Mesenchymal stem cell (in vitro differentiated cells and primary cell): ENCODE data around the gene NOS3.
A peak's percentile ranks its signal among the peaks of the same experiment; 100 is the strongest.

Source experiments
- DNase-seq: peaks from one replicate; pipeline ENCODE4 v3.0.0-alpha.2; 2013
- H2AFZ ChIP-seq: one replicate; pipeline ENCODE4 v1.6.1; 2013; ENCODE audit warnings: low read depth, mild to moderate bottlenecking, control low read depth, inconsistent platforms, low read length, moderate library complexity
- H2AK5ac ChIP-seq: 2 replicates; pipeline ENCODE4 v1.6.1; 2013; ENCODE audit warnings: low read length, moderate library complexity, mild to moderate bottlenecking, inconsistent platforms; ENCODE audit not compliant: severe bottlenecking
- H2BK120ac ChIP-seq: one replicate; pipeline ENCODE4 v1.6.1; 2013; ENCODE audit warnings: low read depth, mild to moderate bottlenecking, inconsistent platforms, low read length, moderate library complexity
- H2BK12ac ChIP-seq, 2 experiments: one replicate each; pipeline ENCODE4 v1.6.1; 2013; ENCODE audit warnings: inconsistent platforms in 2 of 2, low read length in 2 of 2, mild to moderate bottlenecking in 2 of 2, moderate library complexity in 2 of 2, control low read depth in 1 of 2
- H2BK15ac ChIP-seq: one replicate; pipeline ENCODE4 v1.6.1; 2013; ENCODE audit warnings: mild to moderate bottlenecking, low read depth, inconsistent platforms; ENCODE audit not compliant: poor library complexity, severe bottlenecking
- H2BK5ac ChIP-seq: 2 replicates; pipeline ENCODE4 v1.6.1; 2013; ENCODE audit warnings: low read depth, mild to moderate bottlenecking, low read length, control low read depth, inconsistent platforms; ENCODE audit not compliant: poor library complexity, severe bottlenecking
- H3K14ac ChIP-seq, 2 experiments: one replicate each; pipeline ENCODE4 v1.6.1; 2013; ENCODE audit warnings: inconsistent platforms in 2 of 2, low read length in 2 of 2, control low read depth in 1 of 2, mild to moderate bottlenecking in 1 of 2, moderate library complexity in 1 of 2
- H3K18ac ChIP-seq, 2 experiments: one replicate each; pipeline ENCODE4 v1.6.1; 2013; ENCODE audit warnings: inconsistent platforms in 2 of 2, low read length in 2 of 2, control low read depth in 1 of 2, low read depth in 1 of 2, mild to moderate bottlenecking in 1 of 2
- H3K23ac ChIP-seq, 2 experiments: one replicate each; pipeline ENCODE4 v1.6.1; 2013; ENCODE audit warnings: inconsistent platforms in 2 of 2, low read length in 2 of 2, mild to moderate bottlenecking in 2 of 2, moderate library complexity in 2 of 2, control low read depth in 1 of 2
- H3K27ac ChIP-seq: 2 replicates; pipeline ENCODE4 v1.5.1; 2013; ENCODE audit warnings: mild to moderate bottlenecking, moderate library complexity, low read length, control low read depth, inconsistent platforms; ENCODE audit not compliant: poor library complexity, severe bottlenecking
- H3K27me3 ChIP-seq, 2 experiments: 2 replicates each; pipeline versions ENCODE4 v1.6.1 to v1.7.0; 2013; ENCODE audit warnings: low read length in 2 of 2, mild to moderate bottlenecking in 2 of 2, moderate library complexity in 2 of 2, control low read depth in 1 of 2, inconsistent platforms in 1 of 2; ENCODE audit not compliant: control insufficient read depth in 1 of 2, insufficient read depth in 1 of 2
- H3K36me3 ChIP-seq, 2 experiments: 2 replicates each; pipeline versions ENCODE4 v1.6.1 to v1.7.0; 2013; ENCODE audit warnings: low read length in 2 of 2, control low read depth in 1 of 2, inconsistent platforms in 1 of 2, low read depth in 1 of 2, mild to moderate bottlenecking in 1 of 2; ENCODE audit not compliant: insufficient read depth in 2 of 2, control insufficient read depth in 1 of 2
- H3K4ac ChIP-seq, 2 experiments: one replicate each; pipeline ENCODE4 v1.6.1; 2013; ENCODE audit warnings: inconsistent platforms in 2 of 2, low read length in 2 of 2, mild to moderate bottlenecking in 2 of 2, moderate library complexity in 2 of 2, control low read depth in 1 of 2, low read depth in 1 of 2
- H3K4me1 ChIP-seq: 2 replicates; pipeline ENCODE4 v1.6.1; 2013; ENCODE audit warnings: low read depth, low read length, control low read depth; ENCODE audit not compliant: control insufficient read depth, insufficient read depth
- H3K4me2 ChIP-seq: 2 replicates; pipeline ENCODE4 v1.6.1; 2013; ENCODE audit warnings: low read length, mild to moderate bottlenecking, inconsistent platforms; ENCODE audit not compliant: poor library complexity, severe bottlenecking
- H3K4me3 ChIP-seq, 2 experiments: 2 replicates each; pipeline versions ENCODE4 v1.5.1 to v1.7.0; 2013; ENCODE audit warnings: low read length in 2 of 2, mild to moderate bottlenecking in 2 of 2, control low read depth in 1 of 2, low read depth in 1 of 2; ENCODE audit not compliant: insufficient read depth in 1 of 2
- H3K79me1 ChIP-seq: replicated peaks from 2 replicates; pipeline ENCODE4 v1.6.1; 2013; ENCODE audit warnings: mild to moderate bottlenecking, control low read depth, low read length, inconsistent platforms; ENCODE audit not compliant: poor library complexity, severe bottlenecking
- H3K9ac ChIP-seq: 2 replicates; pipeline ENCODE4 v1.7.0; 2013; ENCODE audit warnings: mild to moderate bottlenecking, low read length, moderate library complexity
- H3K9me3 ChIP-seq: 2 replicates; pipeline ENCODE4 v1.7.0; 2013; ENCODE audit warnings: mild to moderate bottlenecking, low read length; ENCODE audit not compliant: control insufficient read depth
- H4K8ac ChIP-seq: one replicate; pipeline ENCODE4 v1.6.1; 2013; ENCODE audit warnings: inconsistent platforms, mild to moderate bottlenecking, low read length, moderate library complexity
- H4K91ac ChIP-seq: one replicate; pipeline ENCODE4 v1.6.1; 2013; ENCODE audit warnings: mild to moderate bottlenecking, low read length, inconsistent platforms
- WGBS: methylation state at CpG from one replicate; pipeline ENCODE4 v1.1.7; 2013; ENCODE audit warnings: mixed read lengths; 5-methylcytosine and 5-hydroxymethylcytosine counted together

The NOS3 gene

DNA sequence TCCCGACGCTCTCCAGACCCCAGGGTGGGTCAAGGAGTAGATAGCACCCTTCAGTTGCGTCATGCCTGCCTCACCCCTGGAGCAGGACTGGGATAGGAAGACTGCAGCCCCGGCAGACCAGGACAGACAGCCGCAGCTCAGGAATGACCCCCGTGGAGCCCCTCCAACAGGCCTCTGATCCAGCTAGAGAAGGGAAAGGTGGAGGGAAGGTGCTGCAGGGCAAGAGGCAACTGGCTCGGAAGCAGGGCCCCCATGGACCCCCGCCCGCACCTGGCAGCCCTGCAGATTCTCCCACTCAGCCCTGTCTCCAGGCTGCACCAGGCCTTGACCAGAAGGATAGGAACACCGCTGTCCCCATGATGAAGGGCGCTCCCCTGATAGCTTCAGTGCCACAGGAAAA, 20.4 kb upstream of the NOS3 start:
- no peak overlapping the region for H3K4ac ChIP-seq
- no peak overlapping the region for H3K27ac ChIP-seq
- H3K79me1 ChIP-seq: no peaks in the 10 kb centered on the region
- peak overlapping the region; percentile 35 for H4K91ac ChIP-seq
- H2AK5ac ChIP-seq: no peak overlapping the region
- H3K9ac ChIP-seq: no peak overlapping the region
- H3K4me3 ChIP-seq: no peak overlapping the region
- no peak overlapping the region for H2BK5ac ChIP-seq
- peaks cover 9% of the 10 kb centered on the region for H3K4me1 ChIP-seq
- no peaks in the 10 kb centered on the region for H3K9me3 ChIP-seq
- H2BK120ac ChIP-seq: peak overlapping the region; percentile 19
- H3K18ac ChIP-seq: no peak overlapping the region
- no peak overlapping the region for H3K14ac ChIP-seq
- peaks cover 81 to 95% of the 10 kb centered on the region in 2 experiments for H3K27me3 ChIP-seq
- H2BK15ac ChIP-seq: no peak overlapping the region
- H2BK12ac ChIP-seq: peak overlapping the region in 1 of 2 experiments; percentile 10
- WGBS: 60% methylated on average over 11 of the region's 11 CpGs
- no peaks in the 10 kb centered on the region for H3K36me3 ChIP-seq
- no peak overlapping the region for H3K23ac ChIP-seq
- DNase-seq: no peak
- no peak overlapping the region for H2AFZ ChIP-seq
- no peak overlapping the region for H4K8ac ChIP-seq
- no peak overlapping the region for H3K4me2 ChIP-seq

DNA sequence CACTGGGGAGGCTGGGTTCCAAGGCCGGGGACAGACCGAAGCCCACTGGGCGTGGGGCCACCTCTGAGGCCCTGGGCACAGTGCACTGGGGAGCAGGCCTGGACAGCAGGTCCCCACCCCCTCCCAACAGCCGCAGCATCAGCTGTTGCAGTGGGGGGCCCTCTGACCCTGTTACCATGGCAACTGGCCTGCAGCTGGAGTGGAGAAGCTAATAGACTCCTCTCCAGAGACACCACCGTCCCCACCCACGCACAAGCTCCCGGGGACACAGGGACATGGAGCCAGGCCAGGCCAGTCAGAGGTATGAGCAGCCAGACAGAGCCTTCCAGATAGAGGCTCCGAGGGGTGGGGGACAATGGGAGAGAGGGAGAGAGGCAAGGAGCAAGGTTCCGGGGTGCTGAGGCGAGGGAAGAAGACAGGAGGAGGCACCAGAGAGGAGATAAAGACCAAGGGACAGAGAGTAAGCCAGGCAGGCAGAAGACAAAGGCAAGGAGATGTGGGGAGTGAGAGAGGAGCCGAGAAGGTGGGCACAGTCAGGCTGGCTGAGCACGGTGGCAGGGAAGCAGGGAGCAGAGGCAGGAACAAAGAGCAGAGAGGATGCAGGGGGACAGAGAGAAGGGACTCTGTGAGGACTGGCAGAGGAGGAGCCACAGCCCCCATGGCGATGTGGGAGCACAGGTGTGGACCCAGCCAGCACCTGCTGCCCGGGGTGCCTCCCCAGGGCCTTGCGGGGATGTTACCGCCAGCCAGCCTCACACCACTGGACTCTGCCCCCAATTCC, 19.4 kb upstream of the NOS3 start:
- H4K8ac ChIP-seq: no peak overlapping the region
- H3K23ac ChIP-seq: peak overlapping the region in 1 of 2 experiments; percentile 9
- no peak overlapping the region for H2AK5ac ChIP-seq
- H3K18ac ChIP-seq: peak overlapping the region; percentile 24 to 71
- peaks cover 9% of the 10 kb centered on the region for H3K4me1 ChIP-seq
- H3K4ac ChIP-seq: no peak overlapping the region
- 53% methylated on average over 13 of the region's 16 CpGs for WGBS
- H3K9ac ChIP-seq: no peak overlapping the region
- H2BK15ac ChIP-seq: no peak overlapping the region
- peak overlapping the region; percentile 64 for H2BK120ac ChIP-seq
- H3K36me3 ChIP-seq: no peaks in the 10 kb centered on the region
- peak overlapping the region in 1 of 2 experiments; percentile 68 for H3K14ac ChIP-seq
- no peak overlapping the region for H4K91ac ChIP-seq
- no peak overlapping the region for H3K27ac ChIP-seq
- no peaks in the 10 kb centered on the region for H3K9me3 ChIP-seq
- peak overlapping the region in 1 of 2 experiments; percentile 24 for H2BK12ac ChIP-seq
- no peak overlapping the region for H3K4me3 ChIP-seq
- H3K79me1 ChIP-seq: no peaks in the 10 kb centered on the region
- peaks cover 84 to 97% of the 10 kb centered on the region in 2 experiments for H3K27me3 ChIP-seq
- no peak overlapping the region for H3K4me2 ChIP-seq
- no peak for DNase-seq
- no peak overlapping the region for H2AFZ ChIP-seq
- H2BK5ac ChIP-seq: no peak overlapping the region

DNA sequence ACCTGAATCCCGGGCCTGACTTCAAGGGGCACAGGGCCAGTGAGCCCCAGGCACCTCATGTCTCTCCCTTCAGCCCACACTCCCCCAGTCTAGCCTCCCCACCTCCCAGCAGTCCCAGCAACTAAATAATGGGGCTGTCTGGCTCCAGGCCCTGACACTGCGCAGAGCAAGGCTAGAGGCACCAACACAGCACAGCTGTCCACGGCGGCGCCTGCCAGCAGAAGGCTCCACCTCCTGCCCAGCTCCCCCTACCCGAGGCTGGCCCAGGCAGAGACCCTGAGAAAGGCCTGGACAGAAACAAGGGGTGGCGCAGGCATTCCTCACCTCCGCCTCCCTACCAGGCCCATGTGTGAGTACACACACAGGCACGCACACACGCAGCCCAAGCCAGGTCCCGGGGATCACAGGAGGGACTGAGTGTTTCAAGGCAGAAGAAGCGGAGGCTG, 18.8 kb upstream of the NOS3 start:
- H2BK120ac ChIP-seq: no peak overlapping the region
- H4K91ac ChIP-seq: peak overlapping the region; percentile 66
- no peak overlapping the region for H3K4me2 ChIP-seq
- H2AK5ac ChIP-seq: no peak overlapping the region
- H4K8ac ChIP-seq: no peak overlapping the region
- H3K4ac ChIP-seq: no peak overlapping the region
- H3K9me3 ChIP-seq: no peaks in the 10 kb centered on the region
- H3K9ac ChIP-seq: no peak overlapping the region
- H2AFZ ChIP-seq: no peak overlapping the region
- peak overlapping the region in 1 of 2 experiments; percentile 24 for H3K18ac ChIP-seq
- H3K14ac ChIP-seq: no peak overlapping the region
- no peak for DNase-seq
- no peak overlapping the region for H2BK12ac ChIP-seq
- H3K27me3 ChIP-seq: peaks cover 90 to 96% of the 10 kb centered on the region in 2 experiments
- H3K4me1 ChIP-seq: peaks cover 9% of the 10 kb centered on the region
- no peak overlapping the region for H3K27ac ChIP-seq
- no peaks in the 10 kb centered on the region for H3K36me3 ChIP-seq
- H2BK15ac ChIP-seq: no peak overlapping the region
- H3K4me3 ChIP-seq: no peak overlapping the region
- no peak overlapping the region for H2BK5ac ChIP-seq
- 70% methylated on average over 12 of the region's 12 CpGs for WGBS
- no peak overlapping the region for H3K23ac ChIP-seq
- H3K79me1 ChIP-seq: no peaks in the 10 kb centered on the region

DNA sequence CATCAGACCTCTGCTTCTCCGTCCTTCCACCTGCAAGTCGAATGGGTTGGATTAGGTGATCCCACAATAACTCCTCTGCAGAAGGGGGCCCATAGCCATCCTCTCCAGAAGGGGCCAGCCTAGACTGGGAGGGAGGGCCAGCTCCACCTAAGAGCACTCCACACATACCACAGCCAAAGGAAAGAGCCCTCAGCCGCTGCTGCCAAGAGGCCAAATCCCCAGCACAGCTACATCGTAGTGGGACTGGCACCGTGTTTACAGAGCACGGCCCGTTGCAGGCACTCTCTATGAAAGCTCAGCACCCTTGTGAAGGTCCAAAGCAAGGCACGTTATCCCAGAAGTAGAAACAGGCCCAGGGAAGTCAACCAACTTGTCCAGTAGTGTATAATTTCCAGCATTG, 18.1 kb upstream of the NOS3 start:
- Histone ChIP-seq H3K14ac (no peak overlapping the region), H3K9ac (no peak overlapping the region), H3K4ac (no peak overlapping the region), H2AK5ac (no peak overlapping the region), H2BK12ac (no peak overlapping the region), H2AFZ (no peak overlapping the region), H3K79me1 (no peaks in the 10 kb centered on the region), H3K23ac (no peak overlapping the region), H3K18ac (no peak overlapping the region), H4K91ac (no peak overlapping the region), H3K4me2 (no peak overlapping the region), H2BK15ac (no peak overlapping the region), H3K36me3 (no peaks in the 10 kb centered on the region), H2BK120ac (no peak overlapping the region), H4K8ac (no peak overlapping the region), H3K27ac (no peak overlapping the region), H3K4me1 (peaks cover 12% of the 10 kb centered on the region), H3K27me3 (peaks cover 92 to 94% of the 10 kb centered on the region in 2 experiments), H3K4me3 (no peak overlapping the region), H3K9me3 (no peaks in the 10 kb centered on the region), H2BK5ac (no peak overlapping the region)
- 89% methylated on average over 8 of the region's 8 CpGs for whole genome bisulfite sequencing
- no peak for DNase-seq
